ENCODE data around the gene LRRC8D.

Gene LRRC8D

DNA sequence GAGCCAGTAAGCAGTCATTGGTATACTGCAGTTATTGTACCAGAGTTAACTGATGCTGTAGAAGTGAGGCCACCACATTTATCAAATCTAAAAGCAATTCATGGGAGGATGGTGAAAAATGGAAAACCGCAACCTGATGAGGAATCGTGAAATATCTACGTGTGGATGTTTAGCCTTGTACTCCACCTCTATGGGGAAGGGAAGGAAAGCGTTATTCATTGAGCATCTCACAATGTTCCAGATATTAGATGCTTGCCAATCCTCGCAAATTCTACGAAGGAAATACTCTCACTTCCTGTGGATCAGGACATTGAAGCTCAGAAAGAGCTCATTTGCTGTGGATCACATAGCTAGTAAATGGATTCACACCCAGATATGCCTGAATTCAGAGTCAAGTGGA lies 77.3 kb downstream of the LRRC8D start:
- no peak for DNase-seq

DNA sequence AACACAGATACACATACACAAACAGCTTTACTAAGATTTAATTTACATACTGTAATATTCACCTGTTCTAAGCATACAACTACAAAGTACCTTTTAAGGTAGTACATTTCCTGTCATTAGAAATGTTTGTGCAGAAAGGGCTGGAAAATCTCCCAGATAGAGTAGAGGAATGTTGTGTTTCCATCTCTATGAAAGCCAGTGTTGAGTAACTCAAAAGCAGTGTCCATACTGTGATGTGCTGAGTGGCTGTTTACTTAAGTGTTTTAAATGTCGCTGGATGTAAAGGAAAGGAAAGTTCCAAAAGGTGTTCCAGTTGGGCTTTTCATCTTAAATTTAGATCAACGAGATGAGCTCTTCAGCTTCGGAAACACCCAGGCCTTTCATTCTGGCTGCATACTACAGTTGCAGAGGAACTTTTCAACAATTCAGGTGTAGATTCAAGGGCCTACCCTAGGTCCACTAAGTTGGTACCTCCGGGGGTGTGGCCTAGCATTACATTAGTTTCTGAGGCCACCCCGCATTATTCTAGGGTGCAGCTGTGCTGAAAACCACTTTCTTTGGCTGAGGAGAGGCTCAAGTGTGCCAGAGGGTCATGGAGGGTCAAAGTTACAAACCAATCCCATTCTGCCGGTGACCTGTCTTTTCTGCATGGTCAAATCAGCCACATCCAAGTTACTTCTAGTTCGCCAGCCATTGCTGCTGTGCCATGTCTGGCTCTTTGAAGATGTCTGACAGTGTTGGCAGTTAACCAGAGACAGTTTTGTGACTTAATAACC lies 78.1 kb downstream of the LRRC8D start:
- DNase-seq: no peak

DNA sequence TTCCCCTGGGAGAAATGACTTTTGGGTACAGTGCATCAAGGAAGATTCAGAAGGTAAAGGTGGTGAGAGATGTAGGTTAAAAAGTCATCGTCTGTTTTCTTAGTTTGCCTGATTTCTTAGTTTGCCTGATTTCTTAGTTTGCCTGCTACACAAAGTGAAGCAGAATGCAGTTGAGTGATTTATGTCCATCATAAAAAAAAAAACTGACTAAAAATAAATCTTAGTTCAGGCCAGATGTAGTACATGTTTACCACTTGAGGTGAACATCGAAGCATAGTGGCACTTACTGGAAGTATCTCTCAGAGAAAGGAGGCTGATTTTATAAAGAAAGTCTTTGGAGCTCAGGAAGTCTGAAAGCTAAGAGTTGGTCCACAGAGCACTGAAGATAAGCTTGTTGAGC lies 79.5 kb downstream of the LRRC8D start:
- DNase-seq: no peak

DNA sequence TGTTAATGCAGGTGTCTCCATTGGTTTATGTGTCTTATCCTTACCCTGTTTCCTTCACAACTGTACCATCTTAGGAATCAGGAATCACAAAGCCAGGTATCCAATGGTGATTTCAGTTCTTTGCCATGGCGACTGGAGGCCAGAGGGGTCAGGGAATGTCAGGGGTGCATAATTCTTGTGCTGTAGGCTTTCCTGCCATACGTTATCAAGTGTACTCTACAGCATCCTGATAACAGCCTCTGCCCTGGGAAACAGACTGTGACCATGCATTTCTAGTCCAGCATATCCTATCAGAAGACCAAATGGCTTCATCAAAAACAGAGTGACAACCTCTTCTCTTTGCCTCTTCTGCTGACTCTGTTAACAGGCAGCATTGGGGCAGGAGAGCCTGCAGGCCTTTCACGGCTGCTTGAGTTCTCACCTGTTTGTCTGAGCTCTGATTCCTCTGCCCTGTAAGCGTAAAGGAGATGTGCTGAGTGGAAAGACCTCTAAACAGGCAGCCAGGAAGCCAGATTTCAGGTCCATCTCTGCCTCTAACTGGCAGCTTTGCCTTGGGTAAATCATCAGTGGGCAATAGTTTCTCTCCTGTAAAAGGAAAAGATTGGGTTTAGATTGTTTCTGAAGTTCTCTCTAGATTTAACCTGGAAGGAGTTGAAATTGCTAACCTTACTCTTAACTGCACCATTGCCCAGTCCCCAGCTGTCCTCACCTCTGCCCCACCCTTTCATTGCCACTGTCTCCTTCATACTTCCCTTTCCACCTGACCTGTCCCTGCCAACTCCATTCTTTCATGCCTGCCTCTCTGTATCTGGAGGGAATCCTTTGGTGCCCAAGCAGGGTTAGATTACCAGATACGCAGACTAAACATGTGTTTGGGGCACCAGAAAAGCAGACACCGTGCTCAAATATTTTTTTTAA lies 80.2 kb downstream of the LRRC8D start:
- DNase-seq: no peak

DNA sequence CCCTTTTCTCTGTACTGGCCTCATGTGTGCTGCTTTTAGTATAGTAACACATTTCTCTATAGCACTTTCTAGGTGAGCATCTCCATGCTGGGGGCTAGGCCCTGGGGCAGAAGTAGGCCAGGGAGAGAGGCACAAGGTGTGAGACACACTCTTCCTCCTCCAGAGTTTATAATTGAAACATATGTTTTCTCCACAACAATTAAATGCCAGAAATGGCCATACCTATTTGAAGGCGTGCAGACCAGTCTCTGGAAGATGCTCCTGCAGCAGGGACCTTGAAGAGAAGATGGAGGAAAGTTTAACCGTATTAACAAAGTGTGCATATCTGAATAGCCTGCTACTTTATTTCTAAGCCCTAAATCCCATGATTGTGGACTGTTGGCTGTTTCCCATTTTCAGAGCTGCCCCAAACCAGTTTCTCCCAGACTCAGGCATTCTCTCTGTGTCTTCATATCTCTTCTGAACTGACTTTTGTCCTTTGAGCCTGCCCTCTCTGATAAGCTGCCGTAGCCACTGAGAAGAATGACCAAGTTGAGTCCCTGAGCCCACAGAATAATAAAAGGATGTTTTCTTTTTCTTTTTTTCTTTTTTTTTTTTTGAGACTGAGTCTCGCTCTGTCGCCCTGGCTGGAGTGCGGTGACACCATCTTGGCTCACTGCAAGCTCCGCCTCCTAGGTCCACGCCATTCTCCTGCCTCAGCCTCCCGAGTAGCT lies 81.3 kb downstream of the LRRC8D start:
- DNase-seq: no peak

DNA sequence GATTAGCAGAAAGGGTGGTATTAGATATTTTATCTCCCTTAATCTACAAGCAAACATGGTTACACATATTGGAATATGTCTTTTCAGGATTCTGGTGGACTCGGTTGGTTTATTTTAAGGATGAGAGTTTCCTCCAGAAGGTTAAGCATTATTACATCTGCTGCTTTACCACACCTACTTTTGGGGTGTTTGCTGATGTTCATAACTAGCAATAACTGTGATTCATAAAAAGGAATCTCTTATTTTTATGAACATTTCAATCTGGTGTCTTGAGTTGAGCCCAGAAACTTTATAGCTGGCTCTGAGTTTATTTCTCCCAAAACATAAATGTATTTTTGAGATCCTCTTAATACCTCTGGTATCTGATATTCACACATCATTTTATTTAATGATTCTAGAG lies 82.7 kb downstream of the LRRC8D start:
- DNase-seq: no peak

DNA sequence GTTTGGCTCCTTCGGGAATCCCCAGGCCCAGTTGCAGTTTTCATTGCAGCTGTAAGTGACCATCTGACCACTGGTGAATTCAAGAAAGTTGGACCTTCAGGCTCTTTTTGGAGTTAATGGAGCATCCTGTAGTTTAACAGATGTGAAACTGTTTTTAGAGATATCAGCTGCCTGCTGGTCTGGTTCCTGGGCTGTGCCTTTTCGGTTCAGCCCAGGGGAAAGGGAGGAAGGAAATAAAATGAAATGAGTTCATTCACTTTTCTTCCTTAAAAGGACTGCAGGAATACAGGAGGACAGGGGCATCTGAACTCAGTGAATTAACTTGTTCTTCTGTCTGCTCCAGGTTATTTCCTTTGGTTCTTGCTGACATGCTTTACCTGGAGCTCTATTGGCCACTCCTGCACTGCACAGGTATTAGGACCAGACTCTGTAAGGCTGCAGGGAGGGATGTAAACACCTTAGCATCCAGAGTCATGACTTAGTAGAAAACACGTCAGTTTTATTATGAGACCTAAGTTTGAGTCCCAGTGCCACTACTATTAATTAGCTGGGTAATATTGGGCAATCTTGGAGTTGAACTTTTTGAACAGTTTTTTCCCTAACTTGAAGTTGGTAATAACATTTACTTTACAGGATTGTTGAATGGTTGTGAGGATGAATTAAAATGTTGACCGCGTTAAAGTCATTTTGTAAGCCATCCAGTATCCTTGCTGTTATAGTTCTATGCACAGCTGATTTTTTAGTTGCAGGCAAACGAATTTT lies 83.6 kb downstream of the LRRC8D start:
- DNase-seq: no peak

DNA sequence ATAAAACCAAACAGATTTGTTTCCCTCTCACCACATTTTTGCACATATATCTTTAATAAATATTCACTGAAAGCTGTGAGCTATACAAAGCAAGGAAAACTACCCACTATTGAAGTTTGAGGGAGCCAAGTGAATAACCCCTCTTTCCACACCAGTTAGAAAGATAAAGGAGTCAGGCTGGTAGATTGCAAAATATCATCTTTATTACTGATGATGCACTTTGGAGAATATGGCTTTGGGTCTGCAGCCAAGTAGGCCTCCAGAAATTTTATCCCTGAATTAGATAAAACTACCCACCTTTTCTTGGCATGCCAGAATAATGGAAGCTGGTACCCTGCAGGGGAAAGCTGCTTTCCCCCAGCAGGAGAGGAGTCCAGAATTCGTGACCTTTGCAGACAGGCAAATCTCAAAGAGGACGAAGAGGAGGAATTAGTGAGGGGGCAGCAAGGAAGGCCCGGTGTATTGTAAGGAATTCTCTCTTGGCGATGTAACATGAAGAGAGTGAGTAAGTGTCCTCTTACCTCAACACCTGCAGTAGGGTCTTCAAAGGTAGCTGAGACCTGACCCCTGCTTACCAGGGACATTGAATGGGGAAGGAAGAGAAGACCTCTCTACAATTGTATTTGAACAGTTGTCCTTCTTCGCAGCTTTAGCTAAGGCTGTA lies 84.7 kb downstream of the LRRC8D start:
- DNase-seq: no peak

DNA sequence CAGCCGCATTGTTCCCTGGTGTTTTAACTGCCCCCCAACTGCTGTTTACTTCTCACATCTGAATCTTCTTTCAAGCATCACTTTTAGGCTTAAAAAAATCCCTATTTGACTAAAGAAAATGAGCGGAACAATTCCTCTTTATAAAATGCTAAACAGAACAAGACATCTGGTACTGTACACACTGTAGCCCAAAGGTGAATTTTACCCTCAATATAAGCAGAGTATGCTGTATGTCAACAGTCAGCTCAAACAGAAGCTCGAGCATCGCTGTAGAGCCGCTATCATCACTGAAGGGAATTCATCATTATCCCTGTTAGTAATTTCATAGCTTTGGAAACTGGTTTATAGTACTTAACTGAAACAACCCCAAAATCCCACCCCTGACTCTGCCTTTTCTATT lies 85.3 kb downstream of the LRRC8D start:
- no peak for DNase-seq

DNA sequence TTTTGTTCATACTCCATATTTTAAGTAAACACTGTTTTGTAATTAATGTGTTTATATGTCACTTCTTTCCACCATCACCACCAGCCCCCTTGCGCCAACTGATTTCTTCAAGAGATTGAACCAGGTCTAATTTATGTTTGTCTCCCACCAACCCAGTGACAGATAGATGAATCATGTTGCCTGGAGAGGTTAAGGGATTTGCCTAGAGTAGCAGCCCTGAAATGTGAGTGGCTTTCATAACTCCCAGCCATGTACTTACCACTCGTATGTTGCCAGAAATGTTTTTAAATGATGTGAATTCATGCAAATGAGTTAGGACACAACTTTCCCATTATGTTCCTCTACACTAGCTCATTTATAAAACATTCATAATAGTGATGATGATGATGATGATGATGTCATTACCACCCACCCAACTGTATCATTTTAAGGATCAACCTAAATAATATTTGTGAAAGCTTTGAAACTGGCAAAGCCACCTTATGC lies 86.9 kb downstream of the LRRC8D start:
- no peak for DNase-seq

DNA sequence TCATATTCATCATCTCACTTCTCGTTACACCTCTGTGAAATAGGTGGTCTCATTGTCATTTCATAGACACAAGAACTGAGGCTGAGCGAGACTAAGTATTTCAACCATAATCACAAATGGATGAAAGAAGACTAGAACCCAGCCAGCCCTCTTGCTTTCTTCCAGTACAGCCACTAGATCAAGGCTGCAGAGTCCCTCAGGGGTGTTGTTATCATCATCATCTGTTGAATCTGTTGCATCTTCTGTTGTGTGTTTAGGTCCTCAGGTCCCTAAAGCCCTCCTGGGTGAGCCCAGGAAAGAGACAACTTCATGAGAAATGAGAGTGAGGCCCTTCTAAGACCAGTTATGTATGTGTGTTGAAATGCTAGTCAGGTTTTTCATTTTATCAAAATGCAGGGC lies 87.4 kb downstream of the LRRC8D start:
- no peak for DNase-seq

DNA sequence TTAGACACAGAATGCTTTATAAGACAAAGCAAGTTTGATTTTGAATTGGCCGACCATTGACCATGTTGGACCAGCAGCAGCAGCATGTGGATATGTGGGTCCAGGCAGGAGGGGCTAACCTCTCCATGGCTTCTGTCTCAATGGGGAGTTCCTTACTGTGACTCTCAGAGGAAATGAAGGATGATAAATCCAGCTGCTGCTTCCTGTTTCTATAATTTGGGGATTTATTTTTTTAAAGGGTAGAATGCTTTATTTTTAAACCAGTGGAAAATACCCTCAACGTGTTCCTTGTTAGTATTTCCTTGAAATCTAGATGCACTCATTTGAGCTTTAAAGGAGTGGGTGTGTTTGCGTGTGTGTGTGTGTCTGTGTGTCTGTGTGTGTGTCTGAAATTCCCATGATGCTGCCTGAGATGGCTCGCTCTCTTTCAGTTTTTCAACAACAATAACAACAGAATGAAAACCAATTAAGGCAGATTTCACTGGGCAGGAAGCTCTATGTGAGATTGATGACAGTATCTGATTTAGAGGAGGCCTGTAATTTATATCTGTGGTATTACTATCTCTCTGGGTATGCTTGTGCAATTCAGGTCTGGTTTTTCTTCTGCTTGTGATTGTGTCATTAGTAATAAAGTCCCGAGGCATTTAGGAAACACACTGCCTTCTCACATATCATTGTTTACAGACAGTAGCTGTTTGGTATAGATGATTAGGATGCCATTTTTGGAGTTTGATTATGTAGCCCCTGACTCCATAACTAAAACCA lies 88.0 kb downstream of the LRRC8D start:
- no peak for DNase-seq

DNA sequence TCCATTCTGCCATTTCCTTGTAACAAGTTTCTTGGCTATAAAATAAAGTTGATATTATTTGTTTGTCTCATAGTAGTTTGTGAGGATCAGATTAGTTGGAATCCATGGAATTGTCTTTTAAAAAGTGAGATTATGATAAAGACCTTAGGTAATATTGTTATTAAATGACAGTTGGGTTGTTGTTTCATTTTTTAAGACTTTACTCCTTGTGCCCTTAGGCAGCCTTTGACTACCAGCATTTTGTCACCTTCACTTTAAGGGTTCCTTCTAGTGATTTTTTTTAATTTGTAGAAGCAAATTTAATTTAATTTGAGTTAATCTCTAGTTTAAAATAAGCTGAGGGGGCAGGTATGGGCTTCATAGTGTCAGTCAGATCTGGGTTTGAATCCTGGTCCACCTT lies 89.4 kb downstream of the LRRC8D start:
- no peak for DNase-seq

DNA sequence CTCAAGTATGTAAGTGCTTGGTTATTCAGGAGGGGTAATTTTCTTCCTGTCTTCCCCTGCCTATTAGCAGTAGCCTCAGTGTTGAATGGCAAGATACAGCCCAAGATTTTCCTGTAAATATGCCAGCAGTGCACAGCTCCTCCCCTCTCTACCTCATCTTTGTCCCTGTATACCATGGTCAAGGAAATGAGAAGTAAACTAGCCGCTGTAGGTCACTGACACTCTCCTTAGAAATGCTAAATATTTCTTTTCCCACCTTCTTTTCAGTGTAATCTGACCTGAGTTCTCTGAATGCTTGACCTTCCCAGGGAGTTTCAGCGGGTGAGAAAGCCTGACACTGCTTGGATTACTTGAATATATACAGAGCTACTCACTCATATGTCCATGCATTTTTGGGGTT lies 89.9 kb downstream of the LRRC8D start:
- no peak for DNase-seq

DNA sequence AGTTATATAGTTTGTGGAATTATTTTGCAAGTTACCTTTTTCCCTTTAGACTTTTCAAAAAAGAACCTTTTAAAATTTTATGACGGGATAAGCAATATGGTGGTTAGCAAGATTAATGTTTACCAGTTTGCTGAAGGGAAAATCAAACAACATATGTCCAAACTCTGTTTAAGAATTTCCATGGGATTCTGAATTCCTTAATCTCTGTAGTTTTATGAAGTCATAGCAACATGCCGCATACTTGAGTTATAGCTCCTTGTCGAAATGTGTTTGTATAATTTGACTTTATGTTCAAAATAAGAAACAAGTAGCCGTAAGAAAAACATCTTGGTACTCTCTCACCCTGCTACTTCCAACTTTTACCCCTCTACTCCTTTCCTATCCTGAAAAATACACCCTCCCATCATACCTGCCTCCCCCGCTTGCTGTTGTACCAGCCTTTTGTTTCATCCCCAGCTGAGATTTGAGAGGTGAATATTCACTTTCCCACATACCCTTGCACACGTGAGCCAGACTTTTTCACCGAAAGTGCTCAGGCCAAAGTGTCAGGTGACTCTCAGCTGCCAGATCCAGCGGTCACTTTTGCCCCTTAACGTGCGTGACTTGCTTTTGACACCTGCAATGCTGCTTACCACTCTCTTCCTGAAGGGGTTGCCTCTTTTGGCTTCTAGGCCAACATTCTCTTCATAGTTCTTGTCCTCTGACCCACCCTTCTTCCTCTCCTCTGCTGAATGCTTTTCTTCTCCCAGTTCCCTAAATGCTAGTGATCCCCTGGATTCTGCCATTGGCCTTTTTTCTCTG lies 90.6 kb downstream of the LRRC8D start:
- no peak for DNase-seq

DNA sequence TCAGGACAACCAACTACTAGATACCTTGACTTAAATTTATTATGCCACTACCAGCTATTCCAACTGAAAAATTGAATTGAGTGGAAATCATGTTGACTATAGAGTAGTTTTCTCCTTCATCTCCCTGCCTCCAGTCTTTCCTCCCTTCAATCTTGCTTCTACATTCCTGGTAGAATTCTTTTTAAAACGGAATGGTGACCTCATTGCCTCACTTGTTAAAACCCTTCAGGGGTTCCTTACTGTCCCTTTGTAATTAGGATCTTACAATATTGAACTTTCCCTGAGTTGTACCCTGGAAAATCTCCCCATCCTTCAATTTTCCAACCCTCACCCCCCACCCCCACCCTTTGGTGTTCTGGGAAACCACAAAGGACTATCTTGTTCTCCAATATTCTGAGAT lies 91.2 kb downstream of the LRRC8D start:
- DNase-seq: no peak

DNA sequence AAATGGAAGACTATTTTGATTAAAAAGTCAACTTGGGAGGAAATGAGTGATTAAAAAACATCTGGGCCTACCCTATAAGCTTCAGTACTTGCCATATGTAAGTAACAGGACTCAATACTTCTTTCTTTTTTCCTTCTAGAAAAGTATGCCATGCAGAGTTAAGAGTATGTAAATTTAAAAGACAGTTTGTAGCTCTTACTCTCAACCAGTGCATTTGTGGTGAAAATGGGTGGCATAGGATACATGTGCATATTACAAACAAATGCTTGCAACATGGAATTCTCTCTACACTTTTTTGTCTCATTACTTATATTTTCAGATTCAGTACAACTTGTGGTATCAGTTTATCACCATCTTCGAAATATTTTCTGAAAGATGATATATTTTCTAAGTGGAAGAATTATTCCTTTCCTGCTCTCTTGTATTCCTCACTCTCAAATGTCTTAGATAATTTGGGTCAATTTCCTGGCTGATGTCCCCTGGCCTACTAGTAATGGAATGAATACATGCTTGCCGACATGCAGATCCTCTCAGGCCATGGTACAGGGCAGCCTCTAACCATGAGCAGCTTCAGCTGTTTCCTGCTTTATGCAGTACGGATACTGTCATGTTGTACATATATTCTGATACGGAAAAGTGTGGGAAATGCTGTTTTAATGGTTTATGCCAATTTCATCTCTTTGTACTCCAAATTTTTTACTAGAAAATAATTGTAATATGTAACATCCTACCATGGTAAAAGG lies 92.7 kb downstream of the LRRC8D start:
- DNase-seq: no peak

DNA sequence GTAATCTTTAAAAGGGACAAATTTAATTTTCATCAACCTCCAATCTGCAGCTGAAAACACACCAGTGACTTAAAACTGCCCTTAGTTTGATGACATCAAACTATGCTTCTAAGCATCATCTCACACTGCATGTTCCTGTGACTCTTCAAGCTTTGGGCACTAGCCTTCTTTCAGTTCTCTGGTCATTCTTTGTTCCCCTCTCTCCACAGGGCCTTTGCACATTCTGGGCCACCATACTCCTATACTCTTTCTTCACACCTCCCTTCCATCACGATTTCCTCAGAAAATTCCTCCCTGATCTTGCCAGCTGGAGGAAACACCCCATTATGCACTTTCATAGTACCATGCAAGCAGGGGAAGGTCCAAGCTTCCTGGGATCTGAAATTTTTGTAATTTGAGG lies 96.5 kb downstream of the LRRC8D start:
- DNase-seq: no peak

DNA sequence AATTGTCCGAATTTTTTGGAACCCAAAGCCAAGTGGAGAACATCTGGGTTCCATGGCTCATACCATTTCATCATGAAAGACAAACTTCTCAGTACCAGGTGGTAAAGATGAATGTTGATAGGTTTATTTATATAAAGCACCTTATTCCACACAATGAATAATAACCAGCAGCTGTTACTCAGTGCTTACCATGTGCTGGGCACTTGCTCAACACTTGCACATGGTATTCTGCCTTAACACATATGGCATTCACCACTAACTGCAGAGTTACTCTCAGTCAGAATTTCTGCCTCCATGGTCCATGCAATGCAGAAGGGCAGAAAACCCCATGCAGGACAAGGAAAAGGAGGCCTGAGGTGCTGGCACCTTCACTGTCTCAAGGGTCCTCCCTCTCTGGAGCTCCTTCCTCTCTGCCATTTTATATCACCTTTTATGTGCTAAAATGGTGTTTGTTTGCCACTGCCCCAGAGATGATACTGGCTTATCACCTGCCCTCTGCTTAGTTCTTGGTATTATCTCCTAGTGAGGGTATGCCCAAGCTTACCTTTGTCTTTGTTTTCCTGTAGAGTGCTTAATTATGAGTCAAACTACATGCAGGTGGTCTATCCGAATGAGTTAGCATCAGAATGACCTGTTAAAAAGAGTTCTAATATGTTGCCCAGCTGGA lies 97.4 kb downstream of the LRRC8D start:
- no peak for DNase-seq

Data from CD4-positive, alpha-beta T cell treated with Interleukin-10 for 1 hour (primary cell).